Left ventricle myocardium inferior (tissue), 1 donor: ENCODE data around the gene SLC31A1. TPM values are rescaled to one million over a fixed set of nuclear protein-coding genes. Genes with fewer than 3 reads are reported as not detected.

Experiments
- DNase-seq: peaks from one replicate; pipeline ENCODE4 v3.0.0-alpha.2; 2020
- H3K27ac ChIP-seq: fragments of 200-600 bp; replicated peaks from 2 replicates; pipeline ENCODE4 v1.8.0; 2021
- H3K27me3 ChIP-seq: fragments of 200-600 bp; 2 replicates; pipeline ENCODE4 v1.8.0; 2021; ENCODE audit warnings: low read depth
- H3K36me3 ChIP-seq: fragments of 200-600 bp; 2 replicates; pipeline ENCODE4 v1.8.0; 2021
- H3K4me1 ChIP-seq: fragments of 200-600 bp; 2 replicates; pipeline ENCODE4 v1.8.0; 2021
- H3K4me3 ChIP-seq: fragments of 200-600 bp; 2 replicates; pipeline ENCODE4 v1.8.0; 2021; ENCODE audit warnings: mild to moderate bottlenecking, moderate library complexity
- H3K9me3 ChIP-seq: fragments of 200-600 bp; replicated peaks from 2 replicates; pipeline ENCODE4 v1.8.0; 2021
- intact Hi-C: fragments of 100-400 bp; cut with micrococcal nuclease; formaldehyde crosslinking; loops from one replicate; pipeline ENCODE4 v1.11.0; 2022
- total RNA-seq: library from RNA; stranded (reverse); fragmentation: NEBNext Ultra II Directional; extraction: Animal tissue kit (Norgen Biotek cat#: 25700); gene quantifications from one replicate; pipeline ENCODE4 v1.2.1, GENCODE V29; 2021
- TF ChIP-seq, protein P1 (sequence below): fragments of 200-600 bp; IDR thresholded peaks from 2 replicates; pipeline ENCODE4 v1.8.0; 2021; ENCODE audit warnings: antibody characterized with exemption, mild to moderate bottlenecking, borderline replicate concordance
- donor health status: DM: no; HTN: yes; CAD: no; lungs with severe emphysema.

SLC31A1 gene
- total RNA-seq, 1 donor from 2014 or later, result 12.6 TPM

DNA sequence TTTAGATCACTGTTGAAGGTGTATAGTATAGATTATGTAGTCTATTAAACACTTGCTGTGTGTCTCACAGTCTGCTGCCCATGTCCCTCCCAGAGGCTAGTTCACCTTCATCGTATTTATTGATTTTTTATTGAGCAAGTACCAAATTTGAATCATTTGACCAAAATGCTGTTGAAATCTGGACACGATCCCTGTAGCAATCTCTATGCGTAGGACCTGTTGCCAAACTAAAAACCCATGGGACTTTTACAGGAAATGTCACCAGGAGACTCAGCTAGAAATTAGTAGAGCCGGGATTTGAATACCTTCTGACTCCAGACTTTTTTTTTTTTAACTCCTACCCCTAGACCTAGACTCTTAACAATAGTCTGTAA lies 17.5 kb downstream of the SLC31A1 start:
- Histone ChIP-seq H3K4me1 (peaks cover 43% of the 10 kb centered on the region), H3K27ac (no peak overlapping the region), H3K9me3 (no peaks in the 10 kb centered on the region), H3K4me3 (no peak overlapping the region), H3K36me3 (no peaks in the 10 kb centered on the region), H3K27me3 (no peaks in the 10 kb centered on the region)
- intact Hi-C loops, result no loop called here
- TF ChIP-seq, protein P1, sequence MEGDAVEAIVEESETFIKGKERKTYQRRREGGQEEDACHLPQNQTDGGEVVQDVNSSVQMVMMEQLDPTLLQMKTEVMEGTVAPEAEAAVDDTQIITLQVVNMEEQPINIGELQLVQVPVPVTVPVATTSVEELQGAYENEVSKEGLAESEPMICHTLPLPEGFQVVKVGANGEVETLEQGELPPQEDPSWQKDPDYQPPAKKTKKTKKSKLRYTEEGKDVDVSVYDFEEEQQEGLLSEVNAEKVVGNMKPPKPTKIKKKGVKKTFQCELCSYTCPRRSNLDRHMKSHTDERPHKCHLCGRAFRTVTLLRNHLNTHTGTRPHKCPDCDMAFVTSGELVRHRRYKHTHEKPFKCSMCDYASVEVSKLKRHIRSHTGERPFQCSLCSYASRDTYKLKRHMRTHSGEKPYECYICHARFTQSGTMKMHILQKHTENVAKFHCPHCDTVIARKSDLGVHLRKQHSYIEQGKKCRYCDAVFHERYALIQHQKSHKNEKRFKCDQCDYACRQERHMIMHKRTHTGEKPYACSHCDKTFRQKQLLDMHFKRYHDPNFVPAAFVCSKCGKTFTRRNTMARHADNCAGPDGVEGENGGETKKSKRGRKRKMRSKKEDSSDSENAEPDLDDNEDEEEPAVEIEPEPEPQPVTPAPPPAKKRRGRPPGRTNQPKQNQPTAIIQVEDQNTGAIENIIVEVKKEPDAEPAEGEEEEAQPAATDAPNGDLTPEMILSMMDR, result no peak
- no peak for DNase-seq

DNA sequence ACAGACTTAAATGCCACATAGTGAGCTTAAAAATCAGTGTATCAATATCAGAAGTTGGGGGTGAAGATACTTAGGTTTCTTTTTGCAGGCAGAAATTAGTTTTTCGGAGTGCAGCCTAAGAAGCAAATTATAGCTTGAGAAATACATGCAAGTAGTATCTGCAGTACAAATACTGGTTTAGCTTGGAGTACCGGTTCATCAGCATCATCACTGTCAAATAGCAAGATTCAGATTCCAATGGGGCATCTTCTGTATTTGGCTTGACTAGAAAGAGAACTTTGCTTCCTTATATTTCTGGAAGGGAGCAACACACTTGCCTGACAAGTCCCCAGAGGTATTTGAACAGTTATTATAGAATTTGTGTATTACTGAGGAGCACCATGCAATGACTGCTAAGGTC lies 19.8 kb downstream of the SLC31A1 start:
- intact Hi-C loops, result no loop called here
- Histone ChIP-seq H3K27me3 (no peaks in the 10 kb centered on the region), H3K36me3 (no peaks in the 10 kb centered on the region), H3K4me3 (no peak overlapping the region), H3K27ac (no peak overlapping the region), H3K4me1 (peaks cover 34% of the 10 kb centered on the region), H3K9me3 (no peaks in the 10 kb centered on the region)
- TF ChIP-seq, protein P1, result no peak
- no peak for DNase-seq

DNA sequence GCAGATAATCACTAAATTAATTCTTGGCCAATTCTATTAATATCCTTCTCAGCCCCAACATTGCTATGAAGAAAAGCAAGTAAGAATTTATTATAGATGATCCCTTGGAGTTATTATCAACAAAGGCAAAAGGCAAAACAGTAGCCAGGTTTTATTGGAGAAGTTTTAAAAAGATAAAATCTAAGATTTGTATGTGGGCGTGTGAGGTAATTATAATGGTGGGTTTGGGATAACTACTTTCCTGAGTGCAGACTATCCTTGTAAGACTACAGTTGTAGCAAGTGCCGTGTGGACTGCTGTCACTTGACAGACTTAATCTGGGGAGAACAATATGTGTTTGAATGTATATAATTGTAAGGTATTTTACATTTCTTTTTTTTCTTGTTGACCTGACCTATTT lies 23.2 kb downstream of the SLC31A1 start:
- intact Hi-C loops, result no loop called here
- Histone ChIP-seq H3K4me1 (peaks cover 12% of the 10 kb centered on the region), H3K27me3 (no peaks in the 10 kb centered on the region), H3K36me3 (no peaks in the 10 kb centered on the region), H3K9me3 (no peaks in the 10 kb centered on the region), H3K27ac (no peak overlapping the region), H3K4me3 (no peak overlapping the region)
- TF ChIP-seq, protein P1, result no peak
- DNase-seq, result no peak

DNA sequence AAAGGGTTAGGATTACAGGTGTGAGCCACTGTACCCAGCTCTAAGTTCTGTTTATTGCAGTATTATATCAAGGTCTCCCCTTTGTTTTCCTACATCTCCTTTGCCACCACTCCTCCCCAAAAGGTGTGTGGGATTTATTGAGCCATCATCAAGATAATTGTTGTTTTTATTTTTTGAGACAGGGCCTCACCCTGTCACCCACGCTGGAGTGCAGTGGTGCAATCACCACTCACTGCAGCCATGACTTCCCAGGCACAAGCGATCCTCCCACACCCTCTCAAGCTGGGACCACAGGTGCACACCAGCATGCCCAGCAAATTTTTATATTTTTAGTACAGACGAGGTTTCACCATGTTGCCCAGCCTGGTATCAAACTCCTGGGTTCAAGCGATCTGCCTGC lies 24.6 kb downstream of the SLC31A1 start:
- Histone ChIP-seq H3K9me3 (peaks cover 4% of the 10 kb centered on the region), H3K27ac (no peak overlapping the region), H3K36me3 (no peaks in the 10 kb centered on the region), H3K4me3 (no peak overlapping the region), H3K4me1 (peaks cover 9% of the 10 kb centered on the region), H3K27me3 (no peaks in the 10 kb centered on the region)
- DNase-seq, result no peak
- TF ChIP-seq, protein P1, result no peak
- intact Hi-C loops, result no loop called here

DNA sequence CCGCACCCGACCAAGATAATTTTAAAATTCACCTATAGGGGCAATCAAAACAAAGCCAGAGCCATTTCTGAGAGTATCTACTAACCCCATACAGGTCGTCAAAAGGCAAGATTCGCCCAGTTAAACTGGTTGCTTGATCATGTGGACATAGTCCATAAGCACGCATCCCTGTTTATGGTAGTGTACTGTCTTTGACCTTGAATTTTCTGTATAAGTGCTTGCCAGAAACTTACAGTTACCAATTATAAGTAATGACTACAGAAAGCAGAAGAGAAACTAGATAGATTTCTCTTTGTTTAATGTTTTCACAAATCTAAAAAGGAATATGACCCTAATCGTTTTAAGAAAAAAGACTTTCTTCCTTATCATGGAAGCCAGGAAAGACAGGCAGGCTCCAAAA lies 25.6 kb downstream of the SLC31A1 start:
- no peak overlapping the region for H3K4me3 ChIP-seq
- no peak for DNase-seq

More for the DNA sequence above, 25.6 kb downstream of the SLC31A1 start:
- no peaks in the 10 kb centered on the region for H3K36me3 ChIP-seq
- H3K9me3 ChIP-seq, result peaks cover 6% of the 10 kb centered on the region
- no peaks in the 10 kb centered on the region for H3K27me3 ChIP-seq
- H3K4me1 ChIP-seq, result peaks cover 9% of the 10 kb centered on the region
- intact Hi-C loops, result no loop called here
- TF ChIP-seq, protein P1, result no peak
- no peak overlapping the region for H3K27ac ChIP-seq
